Hepatocyte (in vitro differentiated cells): ENCODE results near the gene CFAP161. TPM values are rescaled to one million over a fixed set of nuclear protein-coding genes. Genes with fewer than 3 reads are reported as not detected.

Experiments used
- DNase-seq: peaks from one replicate; pipeline ENCODE4 v3.0.0-alpha.2; 2016; ENCODE audit warnings: low spot score
- H2AFZ ChIP-seq: fragments of 200-600 bp; sonication (generic); 2 replicates; pipeline ENCODE4 v1.6.0; 2016; ENCODE audit warnings: antibody characterized with exemption, mild to moderate bottlenecking
- H3K27ac ChIP-seq: fragments of 200-600 bp; sonication (generic); 2 replicates; pipeline ENCODE4 v1.5.1; 2016; ENCODE audit warnings: mild to moderate bottlenecking
- H3K27me3 ChIP-seq: fragments of 200-600 bp; sonication (generic); 2 replicates; pipeline ENCODE4 v1.6.1; 2016
- H3K36me3 ChIP-seq: fragments of 200-600 bp; sonication (generic); replicated peaks from 2 replicates; pipeline ENCODE4 v1.5.1; 2016; ENCODE audit warnings: low read depth; ENCODE audit not compliant: insufficient read depth
- H3K4me1 ChIP-seq: fragments of 200-600 bp; sonication (generic); 2 replicates; pipeline ENCODE4 v1.5.1; 2016; ENCODE audit warnings: mild to moderate bottlenecking, moderate library complexity; ENCODE audit not compliant: insufficient read depth
- H3K4me2 ChIP-seq: fragments of 200-600 bp; sonication (generic); 2 replicates; pipeline ENCODE4 v1.6.0; 2016
- H3K4me3 ChIP-seq: fragments of 200-600 bp; sonication (generic); 2 replicates; pipeline ENCODE4 v1.5.1; 2016; ENCODE audit warnings: mild to moderate bottlenecking
- H3K79me2 ChIP-seq: fragments of 200-600 bp; sonication (generic); 2 replicates; pipeline ENCODE4 v1.6.0; 2017; ENCODE audit warnings: mild to moderate bottlenecking
- H3K9me2 ChIP-seq: fragments of 200-600 bp; sonication (generic); replicated peaks from 2 replicates; pipeline ENCODE4 v1.6.0; 2017; ENCODE audit warnings: mild to moderate bottlenecking; ENCODE audit not compliant: insufficient read depth
- H3K9me3 ChIP-seq: fragments of 200-600 bp; sonication (generic); 2 replicates; pipeline ENCODE4 v1.5.1; 2016; ENCODE audit warnings: low read depth, mild to moderate bottlenecking
- H4K20me1 ChIP-seq: fragments of 200-600 bp; sonication (generic); 2 replicates; pipeline ENCODE4 v1.6.0; 2016; ENCODE audit warnings: mild to moderate bottlenecking; ENCODE audit not compliant: insufficient read depth, poor library complexity, severe bottlenecking
- EZH2 ChIP-seq: fragments of 200-600 bp; sonication (generic); IDR thresholded peaks from 2 replicates; pipeline ENCODE4 v1.6.1; 2016; ENCODE audit warnings: antibody characterized with exemption, mild to moderate bottlenecking, borderline replicate concordance
- EZH2phosphoT487 ChIP-seq: fragments of 200-600 bp; sonication (generic); IDR thresholded peaks from one replicate; pipeline ENCODE4 v1.6.1; 2018; ENCODE audit warnings: antibody characterized with exemption, mild to moderate bottlenecking, low read depth, moderate library complexity; ENCODE audit not compliant: unreplicated experiment, severe bottlenecking
- WGBS: methylation state at CpG from one replicate; pipeline ENCODE4 v1.1.6; 2016; ENCODE audit warnings: low lambda C conversion rate; ENCODE audit errors: missing lambda C conversion rate; 5-methylcytosine and 5-hydroxymethylcytosine counted together
- polyA plus RNA-seq: library from polyadenylated mRNA; unstranded; fragments of >200 nt; fragmentation: Nextera tagmentation; extraction: Ambion mirVana; gene quantifications from 2 replicates; pipeline ENCODE4 v1.2.1, GENCODE V29; 2016
- total RNA-seq: library from RNA; depleted of rRNA; stranded (reverse); fragments of >200 nt; gene quantifications from 2 replicates; pipeline ENCODE4 v1.2.3, GENCODE V29; 2014
- TF ChIP-seq, protein P1 (sequence below): fragments of 200-600 bp; sonication (generic); IDR thresholded peaks from 2 replicates; pipeline ENCODE4 v1.5.1; 2016; ENCODE audit warnings: antibody characterized with exemption, mild to moderate bottlenecking; ENCODE audit not compliant: poor library complexity

The CFAP161 gene
- total and polyA plus RNA-seq, 2 experiments from 2014 or later = 0.81 TPM; not detected in 1

DNA sequence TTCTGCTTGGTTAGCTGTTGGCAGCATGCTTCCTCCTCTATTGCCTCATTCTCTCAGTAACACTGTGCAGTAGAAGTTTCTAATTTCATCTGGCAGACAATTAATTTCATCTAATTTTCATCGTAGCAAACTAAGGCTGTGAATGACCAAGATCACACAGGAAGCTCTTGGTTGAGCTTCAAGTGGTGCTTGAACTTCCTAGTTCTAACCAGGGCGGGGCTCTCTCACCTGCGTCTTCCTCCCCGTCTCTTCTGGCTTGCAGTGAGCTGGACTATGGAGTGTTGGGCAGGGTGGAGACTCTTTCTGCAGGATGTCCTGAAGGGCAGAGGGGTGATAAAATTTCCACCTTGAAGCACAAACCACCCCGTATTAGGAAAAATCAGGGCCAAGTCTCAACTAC lies 60.7 kb downstream of the CFAP161 start:
- H3K4me1 ChIP-seq = peaks cover 15% of the 10 kb centered on the region
- H3K27me3 ChIP-seq = peaks cover 3% of the 10 kb centered on the region
- no peaks in the 10 kb centered on the region for H3K9me2 ChIP-seq
- H4K20me1 ChIP-seq = no peaks in the 10 kb centered on the region
- TF ChIP-seq EZH2 = no peak
- no peak for TF ChIP-seq EZH2phosphoT487
- TF ChIP-seq, protein P1, sequence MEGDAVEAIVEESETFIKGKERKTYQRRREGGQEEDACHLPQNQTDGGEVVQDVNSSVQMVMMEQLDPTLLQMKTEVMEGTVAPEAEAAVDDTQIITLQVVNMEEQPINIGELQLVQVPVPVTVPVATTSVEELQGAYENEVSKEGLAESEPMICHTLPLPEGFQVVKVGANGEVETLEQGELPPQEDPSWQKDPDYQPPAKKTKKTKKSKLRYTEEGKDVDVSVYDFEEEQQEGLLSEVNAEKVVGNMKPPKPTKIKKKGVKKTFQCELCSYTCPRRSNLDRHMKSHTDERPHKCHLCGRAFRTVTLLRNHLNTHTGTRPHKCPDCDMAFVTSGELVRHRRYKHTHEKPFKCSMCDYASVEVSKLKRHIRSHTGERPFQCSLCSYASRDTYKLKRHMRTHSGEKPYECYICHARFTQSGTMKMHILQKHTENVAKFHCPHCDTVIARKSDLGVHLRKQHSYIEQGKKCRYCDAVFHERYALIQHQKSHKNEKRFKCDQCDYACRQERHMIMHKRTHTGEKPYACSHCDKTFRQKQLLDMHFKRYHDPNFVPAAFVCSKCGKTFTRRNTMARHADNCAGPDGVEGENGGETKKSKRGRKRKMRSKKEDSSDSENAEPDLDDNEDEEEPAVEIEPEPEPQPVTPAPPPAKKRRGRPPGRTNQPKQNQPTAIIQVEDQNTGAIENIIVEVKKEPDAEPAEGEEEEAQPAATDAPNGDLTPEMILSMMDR = no peak
- 84% methylated on average over 5 of the region's 5 CpGs for WGBS
- no peaks in the 10 kb centered on the region for H3K79me2 ChIP-seq
- no peaks in the 10 kb centered on the region for H3K36me3 ChIP-seq
- H3K4me3 ChIP-seq = no peak overlapping the region
- H2AFZ ChIP-seq = no peak overlapping the region
- H3K4me2 ChIP-seq = no peak overlapping the region
- no peak overlapping the region for H3K27ac ChIP-seq
- DNase-seq = no peak
- no peaks in the 10 kb centered on the region for H3K9me3 ChIP-seq

DNA sequence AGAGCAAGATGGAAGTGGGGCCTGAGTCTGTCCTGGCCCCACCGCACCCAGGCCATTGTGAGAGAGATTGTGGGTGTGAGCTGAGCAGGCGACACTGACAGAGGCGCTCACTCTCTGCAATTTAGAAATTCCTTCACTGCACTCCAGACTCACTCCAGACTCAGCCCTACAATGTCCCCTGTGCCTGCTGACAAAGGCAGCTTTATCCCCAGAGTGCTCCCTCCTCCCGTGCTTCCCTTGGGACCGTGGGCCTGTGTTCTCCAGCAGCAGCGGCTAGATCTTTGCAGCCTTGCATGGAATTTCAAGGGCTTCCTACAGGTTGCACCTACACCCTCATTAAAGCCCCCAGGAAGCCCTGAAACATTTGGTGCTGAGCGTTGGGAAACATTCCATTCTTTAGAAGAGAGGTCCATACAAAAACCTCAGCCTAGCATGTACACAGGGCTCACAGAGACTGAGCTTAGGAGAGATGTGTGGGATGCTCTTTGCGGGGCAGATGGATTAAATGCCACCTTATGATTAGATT lies 61.3 kb downstream of the CFAP161 start:
- H3K4me3 ChIP-seq = no peak overlapping the region
- 69% methylated on average over 8 of the region's 8 CpGs for WGBS
- H3K27ac ChIP-seq = no peak overlapping the region
- H3K4me2 ChIP-seq = no peak overlapping the region
- H3K27me3 ChIP-seq = peaks cover 3% of the 10 kb centered on the region
- no peak overlapping the region for H2AFZ ChIP-seq
- no peak for TF ChIP-seq EZH2
- TF ChIP-seq EZH2phosphoT487 = no peak
- TF ChIP-seq, protein P1 = no peak
- H3K9me2 ChIP-seq = no peaks in the 10 kb centered on the region
- no peak for DNase-seq
- no peaks in the 10 kb centered on the region for H4K20me1 ChIP-seq
- no peaks in the 10 kb centered on the region for H3K9me3 ChIP-seq
- no peaks in the 10 kb centered on the region for H3K36me3 ChIP-seq
- peaks cover 9% of the 10 kb centered on the region for H3K4me1 ChIP-seq
- H3K79me2 ChIP-seq = no peaks in the 10 kb centered on the region

DNA sequence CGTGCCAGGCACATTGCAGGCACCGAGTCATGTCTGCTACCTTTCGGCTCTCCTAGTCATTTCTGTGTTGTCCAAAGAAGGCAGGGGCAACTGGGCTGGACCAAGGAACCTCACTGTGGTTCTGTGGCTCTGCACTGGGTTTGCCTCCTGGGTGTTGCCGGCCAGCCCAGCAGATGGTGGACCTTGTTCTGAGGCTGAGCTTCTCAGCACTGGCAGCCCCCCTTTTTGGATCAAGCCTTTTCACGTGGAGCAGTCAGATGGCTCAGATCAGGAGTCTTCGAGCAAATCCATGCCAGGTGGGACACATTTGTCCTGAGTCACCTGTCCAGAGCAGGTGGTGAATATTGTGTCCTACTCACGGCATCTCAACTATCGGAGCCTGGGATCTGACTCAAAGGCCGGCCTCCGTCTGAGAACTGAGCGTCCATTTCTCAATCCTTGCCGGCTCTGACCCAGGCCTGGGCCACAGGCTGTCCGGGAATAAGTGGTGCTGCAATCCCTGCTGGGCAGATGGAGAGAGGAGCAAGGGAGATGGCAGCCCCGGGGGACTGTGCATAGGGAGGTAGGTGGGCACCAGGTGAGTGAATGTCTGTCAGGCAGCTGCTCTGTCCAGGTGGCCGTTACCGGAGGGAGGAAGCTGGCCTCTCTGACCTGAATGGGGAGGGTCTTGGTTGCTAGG lies 62.6 kb downstream of the CFAP161 start, which contains the start of gene IL16:
Gene IL16, plus strand, starts transcription at position 304 of the 679 bp plus-strand sequence. CDS start 28,521 bp downstream, outside the sequence.
- no peak for DNase-seq
- no peaks in the 10 kb centered on the region for H3K79me2 ChIP-seq
- no peaks in the 10 kb centered on the region for H3K9me2 ChIP-seq
- no peak within 1 kb of the TSS for H3K4me3 ChIP-seq
- H3K4me2 ChIP-seq = no peak within 1 kb of the TSS
- no peaks in the 10 kb centered on the region for H3K9me3 ChIP-seq
- H3K27ac ChIP-seq = no peak within 1 kb of the TSS
- no peaks in the 10 kb centered on the region for H4K20me1 ChIP-seq
- WGBS = 92% methylated on average over 16 of the region's 16 CpGs
- peaks cover 3% of the 10 kb centered on the region for H3K27me3 ChIP-seq
- H3K36me3 ChIP-seq = no peaks in the 10 kb centered on the region
- H3K4me1 ChIP-seq = no peaks in the 10 kb centered on the region
- TF ChIP-seq EZH2 (no peak), EZH2phosphoT487 (no peak)
- TF ChIP-seq, protein P1 = no peak
- no peak within 1 kb of the TSS for H2AFZ ChIP-seq
